GM23338 (cell line): ENCODE measurements around the gene YPEL5. TPM values are rescaled to one million over a fixed set of nuclear protein-coding genes. Genes with fewer than 3 reads are reported as not detected.

Experiments
- ATAC-seq: fragments of 200-7000 bp; cut with Tn5 transposase; 3 replicates; pipeline ENCODE4 v1.9.1; 2020
- DNase-seq: peaks from one replicate; pipeline ENCODE4 v3.0.0-alpha.2; 2015; ENCODE audit warnings: low spot score
- H2AFZ ChIP-seq: fragments of 200-600 bp; sonication (generic); 2 replicates; pipeline ENCODE4 v1.8.0; 2016; ENCODE audit warnings: antibody characterized with exemption, mild to moderate bottlenecking, moderate library complexity
- H3F3A ChIP-seq: fragments of 200-600 bp; sonication (generic); replicated peaks from 2 replicates; pipeline ENCODE4 v1.8.0; 2017; ENCODE audit warnings: antibody characterized with exemption, mixed run types, low read depth
- H3K27ac ChIP-seq: fragments of 200-600 bp; sonication (generic); 2 replicates; pipeline ENCODE4 v1.6.1; 2016; ENCODE audit warnings: low read depth
- H3K27me3 ChIP-seq: fragments of 200-600 bp; sonication (generic); 2 replicates; pipeline ENCODE4 v1.8.0; 2016; ENCODE audit warnings: mild to moderate bottlenecking, mixed run types, moderate library complexity; ENCODE audit not compliant: insufficient read depth
- H3K36me3 ChIP-seq: fragments of 200-600 bp; sonication (generic); 2 replicates; pipeline ENCODE4 v1.8.0; 2016; ENCODE audit warnings: mild to moderate bottlenecking; ENCODE audit not compliant: insufficient read depth
- H3K4me1 ChIP-seq: fragments of 200-600 bp; sonication (generic); 2 replicates; pipeline ENCODE4 v1.8.0; 2016; ENCODE audit warnings: mild to moderate bottlenecking, moderate library complexity; ENCODE audit not compliant: insufficient read depth
- H3K4me2 ChIP-seq: fragments of 200-600 bp; sonication (generic); 2 replicates; pipeline ENCODE4 v1.7.1; 2017; ENCODE audit warnings: mixed run types
- H3K4me3 ChIP-seq: fragments of 200-600 bp; sonication (generic); 2 replicates; pipeline ENCODE4 v1.6.1; 2016; ENCODE audit warnings: mixed run types
- H3K79me2 ChIP-seq: fragments of 200-600 bp; sonication (generic); replicated peaks from 2 replicates; pipeline ENCODE4 v1.8.0; 2017; ENCODE audit warnings: mild to moderate bottlenecking; ENCODE audit not compliant: insufficient read depth
- H3K9me2 ChIP-seq: fragments of 200-600 bp; sonication (generic); 2 replicates; pipeline ENCODE4 v1.8.0; 2017; ENCODE audit not compliant: insufficient read depth
- H4K20me1 ChIP-seq: fragments of 200-600 bp; sonication (generic); replicated peaks from 2 replicates; pipeline ENCODE4 v1.8.0; 2017; ENCODE audit warnings: mild to moderate bottlenecking; ENCODE audit not compliant: insufficient read depth
- H3K27ac Mint-ChIP-seq: 2 replicates; pipeline ENCODE4 v1.8.0; 2020; ENCODE audit warnings: inconsistent platforms, mild to moderate bottlenecking, moderate library complexity, mixed read lengths
- H3K27me3 Mint-ChIP-seq: 3 replicates; pipeline ENCODE4 v1.8.0; 2022; ENCODE audit warnings: low read depth, mild to moderate bottlenecking, moderate library complexity, mixed read lengths, inconsistent platforms; ENCODE audit not compliant: insufficient read depth, poor library complexity
- H3K36me3 Mint-ChIP-seq: 3 replicates; pipeline ENCODE4 v1.8.0; 2021; ENCODE audit warnings: low read depth, mild to moderate bottlenecking, inconsistent platforms, moderate library complexity, mixed read lengths
- H3K4me1 Mint-ChIP-seq: 3 replicates; pipeline ENCODE4 v1.8.0; 2020; ENCODE audit warnings: mild to moderate bottlenecking, inconsistent platforms, mixed read lengths
- H3K4me3 Mint-ChIP-seq: 3 replicates; pipeline ENCODE4 v1.8.0; 2021; ENCODE audit warnings: moderate library complexity, mild to moderate bottlenecking, inconsistent platforms, mixed read lengths
- H3K9me3 Mint-ChIP-seq: 3 replicates; pipeline ENCODE4 v1.8.0; 2020; ENCODE audit warnings: moderate library complexity, mild to moderate bottlenecking, inconsistent platforms, mixed read lengths
- CREB1 ChIP-seq: fragments of 250-450 bp; sonication (Bioruptor Pico); IDR thresholded peaks from 2 replicates; pipeline ENCODE4 v1.5.0; 2020; ENCODE audit warnings: low read depth, mild to moderate bottlenecking, moderate library complexity
- EZH2phosphoT487 ChIP-seq: fragments of 200-600 bp; sonication (generic); IDR thresholded peaks from one replicate; pipeline ENCODE4 v1.8.1; 2018; ENCODE audit warnings: antibody characterized with exemption; ENCODE audit not compliant: unreplicated experiment
- NANOG ChIP-seq: IDR thresholded peaks from 2 replicates; pipeline ENCODE4 v1.6.1; 2016; ENCODE audit warnings: antibody characterized with exemption, borderline replicate concordance
- POLR2AphosphoS5 ChIP-seq: IDR thresholded peaks from 2 replicates; pipeline ENCODE4 v1.6.1; 2016; ENCODE audit warnings: antibody characterized with exemption, low read depth
- ZNF114 ChIP-seq: fragments of 250-450 bp; sonication (Bioruptor Pico); IDR thresholded peaks from 2 replicates; pipeline ENCODE4 v1.5.0; 2020; ENCODE audit warnings: mild to moderate bottlenecking, moderate library complexity
- ZNF331 ChIP-seq: fragments of 250-450 bp; sonication (Bioruptor Pico); IDR thresholded peaks from 2 replicates; pipeline ENCODE4 v1.5.0; 2020; ENCODE audit warnings: low read depth, mild to moderate bottlenecking, moderate library complexity
- polyA plus RNA-seq: library from polyadenylated mRNA; unstranded; fragments of >200 nt; fragmentation: Nextera tagmentation; extraction: Ambion mirVana; gene quantifications from 2 replicates; pipeline ENCODE4 v1.2.1, GENCODE V29; 2016
- total RNA-seq: library from RNA; depleted of rRNA; stranded (reverse); fragments of >200 nt; shearing (Covaris generic); gene quantifications from 2 replicates; pipeline ENCODE4 v1.2.3, GENCODE V29; 2014
- TF ChIP-seq, protein P1 (sequence below): IDR thresholded peaks from one replicate; pipeline ENCODE4 v1.6.1; 2018; ENCODE audit warnings: antibody characterized with exemption; ENCODE audit not compliant: unreplicated experiment
- TF ChIP-seq, protein P2 (sequence below): IDR thresholded peaks from 2 replicates; pipeline ENCODE4 v1.6.1; 2016; ENCODE audit warnings: antibody characterized with exemption
- TF ChIP-seq, protein P3 (sequence below), 2 experiments: fragments of 200-600 bp in 1 of 2; sonication (generic) in 1 of 2; conservative IDR thresholded peaks; 2 replicates each; pipeline versions ENCODE4 v1.5.1 to v1.6.1; 2016 to 2017; ENCODE audit warnings: antibody characterized with exemption in 2 of 2, low read depth in 2 of 2, mild to moderate bottlenecking in 2 of 2, moderate library complexity in 1 of 2

The YPEL5 gene
- total and polyA plus RNA-seq, 2 experiments from 2014 or later: 24.9 to 31.1 TPM

DNA sequence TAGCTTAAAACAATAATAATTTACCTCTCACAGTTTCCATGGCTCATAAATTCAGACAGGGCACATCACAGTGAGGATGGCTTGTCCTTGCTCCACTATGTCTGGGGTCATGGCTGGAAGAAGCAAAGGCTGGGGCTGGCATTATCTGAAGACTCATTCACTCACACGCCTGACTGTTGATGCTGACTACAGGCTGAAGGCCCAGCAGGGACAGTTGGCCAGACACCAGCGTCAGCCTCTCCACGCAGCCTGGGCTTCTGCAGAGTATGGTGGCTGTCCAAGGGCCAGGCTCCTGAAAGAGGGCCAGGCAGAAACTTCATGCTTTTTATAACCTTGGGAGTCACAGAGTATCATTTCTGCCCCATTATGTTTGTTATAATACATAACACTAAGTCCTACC lies 33.4 kb downstream of the YPEL5 start (continued):
- TF ChIP-seq, protein P1, sequence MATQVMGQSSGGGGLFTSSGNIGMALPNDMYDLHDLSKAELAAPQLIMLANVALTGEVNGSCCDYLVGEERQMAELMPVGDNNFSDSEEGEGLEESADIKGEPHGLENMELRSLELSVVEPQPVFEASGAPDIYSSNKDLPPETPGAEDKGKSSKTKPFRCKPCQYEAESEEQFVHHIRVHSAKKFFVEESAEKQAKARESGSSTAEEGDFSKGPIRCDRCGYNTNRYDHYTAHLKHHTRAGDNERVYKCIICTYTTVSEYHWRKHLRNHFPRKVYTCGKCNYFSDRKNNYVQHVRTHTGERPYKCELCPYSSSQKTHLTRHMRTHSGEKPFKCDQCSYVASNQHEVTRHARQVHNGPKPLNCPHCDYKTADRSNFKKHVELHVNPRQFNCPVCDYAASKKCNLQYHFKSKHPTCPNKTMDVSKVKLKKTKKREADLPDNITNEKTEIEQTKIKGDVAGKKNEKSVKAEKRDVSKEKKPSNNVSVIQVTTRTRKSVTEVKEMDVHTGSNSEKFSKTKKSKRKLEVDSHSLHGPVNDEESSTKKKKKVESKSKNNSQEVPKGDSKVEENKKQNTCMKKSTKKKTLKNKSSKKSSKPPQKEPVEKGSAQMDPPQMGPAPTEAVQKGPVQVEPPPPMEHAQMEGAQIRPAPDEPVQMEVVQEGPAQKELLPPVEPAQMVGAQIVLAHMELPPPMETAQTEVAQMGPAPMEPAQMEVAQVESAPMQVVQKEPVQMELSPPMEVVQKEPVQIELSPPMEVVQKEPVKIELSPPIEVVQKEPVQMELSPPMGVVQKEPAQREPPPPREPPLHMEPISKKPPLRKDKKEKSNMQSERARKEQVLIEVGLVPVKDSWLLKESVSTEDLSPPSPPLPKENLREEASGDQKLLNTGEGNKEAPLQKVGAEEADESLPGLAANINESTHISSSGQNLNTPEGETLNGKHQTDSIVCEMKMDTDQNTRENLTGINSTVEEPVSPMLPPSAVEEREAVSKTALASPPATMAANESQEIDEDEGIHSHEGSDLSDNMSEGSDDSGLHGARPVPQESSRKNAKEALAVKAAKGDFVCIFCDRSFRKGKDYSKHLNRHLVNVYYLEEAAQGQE: no peak
- TF ChIP-seq NANOG: no peak
- no peak for TF ChIP-seq ZNF114 (CRISPR knock-in tag)
- TF ChIP-seq, protein P2, sequence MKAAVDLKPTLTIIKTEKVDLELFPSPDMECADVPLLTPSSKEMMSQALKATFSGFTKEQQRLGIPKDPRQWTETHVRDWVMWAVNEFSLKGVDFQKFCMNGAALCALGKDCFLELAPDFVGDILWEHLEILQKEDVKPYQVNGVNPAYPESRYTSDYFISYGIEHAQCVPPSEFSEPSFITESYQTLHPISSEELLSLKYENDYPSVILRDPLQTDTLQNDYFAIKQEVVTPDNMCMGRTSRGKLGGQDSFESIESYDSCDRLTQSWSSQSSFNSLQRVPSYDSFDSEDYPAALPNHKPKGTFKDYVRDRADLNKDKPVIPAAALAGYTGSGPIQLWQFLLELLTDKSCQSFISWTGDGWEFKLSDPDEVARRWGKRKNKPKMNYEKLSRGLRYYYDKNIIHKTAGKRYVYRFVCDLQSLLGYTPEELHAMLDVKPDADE: no peak
- no peak for TF ChIP-seq POLR2AphosphoS5
- TF ChIP-seq CREB1: no peak
- TF ChIP-seq, protein P3, sequence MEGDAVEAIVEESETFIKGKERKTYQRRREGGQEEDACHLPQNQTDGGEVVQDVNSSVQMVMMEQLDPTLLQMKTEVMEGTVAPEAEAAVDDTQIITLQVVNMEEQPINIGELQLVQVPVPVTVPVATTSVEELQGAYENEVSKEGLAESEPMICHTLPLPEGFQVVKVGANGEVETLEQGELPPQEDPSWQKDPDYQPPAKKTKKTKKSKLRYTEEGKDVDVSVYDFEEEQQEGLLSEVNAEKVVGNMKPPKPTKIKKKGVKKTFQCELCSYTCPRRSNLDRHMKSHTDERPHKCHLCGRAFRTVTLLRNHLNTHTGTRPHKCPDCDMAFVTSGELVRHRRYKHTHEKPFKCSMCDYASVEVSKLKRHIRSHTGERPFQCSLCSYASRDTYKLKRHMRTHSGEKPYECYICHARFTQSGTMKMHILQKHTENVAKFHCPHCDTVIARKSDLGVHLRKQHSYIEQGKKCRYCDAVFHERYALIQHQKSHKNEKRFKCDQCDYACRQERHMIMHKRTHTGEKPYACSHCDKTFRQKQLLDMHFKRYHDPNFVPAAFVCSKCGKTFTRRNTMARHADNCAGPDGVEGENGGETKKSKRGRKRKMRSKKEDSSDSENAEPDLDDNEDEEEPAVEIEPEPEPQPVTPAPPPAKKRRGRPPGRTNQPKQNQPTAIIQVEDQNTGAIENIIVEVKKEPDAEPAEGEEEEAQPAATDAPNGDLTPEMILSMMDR (conservative IDR thresholded peaks at IDR 0.05; ENCODE audit: low read depth in 2 of 2): no peak
- no peak for TF ChIP-seq ZNF331
- no peak for TF ChIP-seq EZH2phosphoT487

DNA sequence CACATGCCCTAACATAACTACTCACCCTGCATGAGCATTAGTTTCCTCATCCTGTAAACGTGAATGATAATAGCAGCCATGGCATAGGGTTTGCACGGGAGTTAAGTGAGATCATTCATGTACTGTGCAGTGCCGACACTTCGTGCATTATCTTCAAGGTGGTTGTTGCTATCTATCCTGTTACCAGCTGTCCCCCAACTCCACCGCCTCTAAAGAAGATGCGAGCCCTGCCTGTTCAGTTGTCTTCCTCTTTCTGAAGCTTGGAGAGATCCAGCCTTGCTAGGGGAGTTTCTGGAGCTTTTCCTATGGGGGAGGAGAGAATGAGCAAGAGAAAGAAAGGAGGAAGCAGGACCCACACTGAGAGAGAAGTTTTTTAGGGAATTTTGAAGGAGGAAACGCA lies 34.4 kb downstream of the YPEL5 start:
- Histone ChIP-seq H3K4me3 (no peak overlapping the region), H3K9me2 (peaks cover 3% of the 10 kb centered on the region; the same call in 1 of the 2 replicates), H3F3A (no peaks in the 10 kb centered on the region), H3K79me2 (no peaks in the 10 kb centered on the region), H2AFZ (no peak overlapping the region), H3K27ac (no peak overlapping the region), H4K20me1 (no peaks in the 10 kb centered on the region), H3K36me3 (no peaks in the 10 kb centered on the region), H3K4me1 (no peaks in the 10 kb centered on the region), H3K4me2 (no peak overlapping the region), H3K27me3 (no peaks in the 10 kb centered on the region)
- Mint-ChIP-seq H3K27ac (no peak overlapping the region), H3K9me3 (no peaks in the 10 kb centered on the region), H3K36me3 (no peaks in the 10 kb centered on the region), H3K4me3 (no peak overlapping the region), H3K4me1 (no peaks in the 10 kb centered on the region), H3K27me3 (no peaks in the 10 kb centered on the region)
- no peak for TF ChIP-seq NANOG
- TF ChIP-seq, protein P1: no peak
- DNase-seq: no peak
- ATAC-seq: no peak
